Immature natural killer cell (primary cell): Measurements from ENCODE around the gene OSBPL2. TPM values are rescaled to one million over a fixed set of nuclear protein-coding genes. Genes with fewer than 3 reads are reported as not detected.

ENCODE experiments used
- DNase-seq, 3 donors: peaks; one replicate each; pipeline ENCODE4 v3.0.0; 2022; ENCODE audit warnings: mixed read lengths in 1 of 3
- H3K27ac Mint-ChIP-seq, 6 donors: one replicate each; pipeline ENCODE4 v1.8.0; 2020; ENCODE audit warnings: mixed read lengths in 6 of 6, mild to moderate bottlenecking in 5 of 6, inconsistent platforms in 4 of 6, moderate library complexity in 3 of 6
- H3K27me3 Mint-ChIP-seq, 3 donors: one replicate each; pipeline ENCODE4 v1.8.0; 2020 to 2021; ENCODE audit warnings: low read depth in 3 of 3, mild to moderate bottlenecking in 3 of 3, mixed read lengths in 3 of 3, moderate library complexity in 3 of 3, inconsistent platforms in 1 of 3
- H3K36me3 Mint-ChIP-seq, 3 donors: one replicate each; pipeline ENCODE4 v1.8.0; 2020; ENCODE audit warnings: mixed read lengths in 3 of 3, inconsistent platforms in 2 of 3, mild to moderate bottlenecking in 2 of 3
- H3K4me1 Mint-ChIP-seq, 2 donors: one replicate each; pipeline ENCODE4 v1.8.0; 2020; ENCODE audit warnings: inconsistent platforms in 2 of 2, mild to moderate bottlenecking in 2 of 2, mixed read lengths in 2 of 2, moderate library complexity in 1 of 2
- H3K4me3 Mint-ChIP-seq, 5 donors: one replicate each; pipeline ENCODE4 v1.8.0; 2020; ENCODE audit warnings: mild to moderate bottlenecking in 5 of 5, mixed read lengths in 5 of 5, inconsistent platforms in 3 of 5, moderate library complexity in 3 of 5
- H3K9me3 Mint-ChIP-seq, 6 donors: one replicate each; pipeline ENCODE4 v1.8.0; 2020; ENCODE audit warnings: mild to moderate bottlenecking in 6 of 6, mixed read lengths in 6 of 6, inconsistent platforms in 4 of 6, moderate library complexity in 3 of 6
- polyA plus RNA-seq, 3 donors: library from polyadenylated mRNA; unstranded; fragments of 300-500 nt; fragmentation: Illumina TruSeq; gene quantifications; one replicate each; pipeline ENCODE4 v1.2.3, GENCODE V29; 2021

The OSBPL2 gene
- polyA plus RNA-seq, 3 donors from 2014 or later, result 17.9 to 45.2 (median 24.5) TPM

DNA sequence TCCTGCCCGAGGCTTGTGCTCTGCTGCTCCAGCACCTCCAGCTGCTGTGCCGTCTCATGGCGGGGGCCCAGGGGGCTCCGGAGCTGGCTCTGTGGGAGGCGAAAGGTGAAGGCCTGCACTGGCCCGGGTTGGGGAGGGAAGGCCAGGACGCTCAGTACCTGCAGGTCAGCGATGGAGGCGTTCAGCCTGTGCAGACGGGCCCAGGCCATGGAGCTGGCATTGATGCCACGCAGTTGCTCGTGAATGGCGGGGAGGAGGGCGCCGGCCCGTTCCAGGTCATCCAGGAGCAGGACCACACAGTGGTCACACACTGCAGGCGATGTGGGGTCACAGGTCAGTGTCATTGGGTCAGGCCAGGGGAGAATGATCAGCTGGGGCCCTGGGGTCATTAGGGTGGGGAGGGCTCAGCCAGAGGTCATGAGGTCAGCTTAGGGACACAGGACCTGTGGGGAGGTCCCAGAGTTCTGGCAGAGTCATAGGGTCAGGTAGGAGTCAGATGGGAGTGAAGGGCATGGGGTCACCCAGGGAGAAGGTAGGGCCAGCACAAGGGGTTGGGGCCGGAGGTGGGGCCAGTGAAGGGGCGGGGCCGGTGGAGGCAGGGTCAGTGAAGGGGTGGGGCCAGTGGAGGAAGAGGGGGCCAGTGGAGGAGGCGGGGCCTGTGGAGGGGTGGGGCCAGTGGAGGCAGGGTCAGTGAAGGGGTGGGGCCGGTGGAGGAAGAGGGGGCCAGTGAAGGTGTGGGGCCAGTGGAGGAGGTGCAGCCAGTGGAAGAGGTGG, 82.4 kb downstream of the OSBPL2 start:
- Mint-ChIP-seq H3K9me3 (no peaks in the 10 kb centered on the region), H3K4me3 (no peak overlapping the region), H3K27me3 (peaks cover 0 to 8% (median 0%) of the 10 kb centered on the region in 3 donors), H3K27ac (peak overlapping the region in 2 of 6 donors; percentile 36 to 39), H3K4me1 (no peaks in the 10 kb centered on the region), H3K36me3 (no peaks in the 10 kb centered on the region)
- DNase-seq, result peak in 1 of 3 donors; percentile 10

DNA sequence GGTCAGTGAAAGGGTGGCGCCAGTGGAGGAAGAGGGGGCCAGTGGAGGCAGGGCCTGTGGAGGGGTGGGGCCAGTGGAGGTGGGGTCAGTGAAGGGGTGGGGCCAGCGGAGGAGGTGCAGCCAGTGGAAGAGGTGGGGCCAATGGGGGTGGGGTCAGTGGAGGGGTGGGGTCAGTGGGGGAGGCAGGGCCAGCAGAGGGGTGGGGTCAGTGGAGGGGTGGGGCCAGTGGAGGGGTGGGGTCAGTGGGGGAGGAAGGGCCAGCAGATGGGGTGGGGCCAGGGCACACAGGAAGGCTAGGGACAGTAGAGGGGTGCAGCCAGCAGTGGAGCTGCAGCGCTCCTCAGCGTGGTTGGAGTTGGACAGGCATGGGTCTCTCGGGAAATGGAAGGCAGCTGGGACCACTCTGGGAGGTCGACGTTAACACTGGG, 83.2 kb downstream of the OSBPL2 start:
- H3K9me3 Mint-ChIP-seq, result no peaks in the 10 kb centered on the region
- H3K4me3 Mint-ChIP-seq, result no peak overlapping the region
- H3K4me1 Mint-ChIP-seq, result no peaks in the 10 kb centered on the region
- H3K27me3 Mint-ChIP-seq, result peaks cover 0 to 8% (median 0%) of the 10 kb centered on the region in 3 donors
- H3K36me3 Mint-ChIP-seq, result no peaks in the 10 kb centered on the region
- H3K27ac Mint-ChIP-seq, result no peak overlapping the region
- DNase-seq, result peak in 1 of 3 donors; percentile 19

DNA sequence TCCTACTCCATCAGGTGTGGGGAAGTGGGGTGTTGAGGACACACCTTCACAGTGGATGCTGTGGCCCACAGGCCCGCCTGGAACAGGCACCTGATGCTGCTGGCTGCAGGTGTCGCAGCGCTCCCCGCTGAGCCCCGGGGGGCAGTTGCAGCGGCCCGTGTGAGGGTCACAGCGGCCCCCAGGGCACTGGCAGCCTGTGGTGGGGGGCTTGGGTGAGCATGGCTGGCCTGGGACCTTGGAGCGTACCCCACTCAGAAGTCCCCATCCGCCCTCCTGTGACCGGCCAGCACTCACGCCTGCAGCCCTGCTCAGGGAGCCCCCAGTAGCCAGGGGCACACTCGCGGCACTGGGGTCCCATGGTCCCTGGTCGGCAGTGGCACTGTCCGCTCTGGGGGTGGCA, 83.7 kb downstream of the OSBPL2 start:
- DNase-seq, result no peak
- Mint-ChIP-seq H3K36me3 (no peaks in the 10 kb centered on the region), H3K4me1 (no peaks in the 10 kb centered on the region), H3K9me3 (no peaks in the 10 kb centered on the region), H3K27ac (no peak overlapping the region), H3K27me3 (peaks cover 0 to 8% (median 0%) of the 10 kb centered on the region in 3 donors), H3K4me3 (no peak overlapping the region)

DNA sequence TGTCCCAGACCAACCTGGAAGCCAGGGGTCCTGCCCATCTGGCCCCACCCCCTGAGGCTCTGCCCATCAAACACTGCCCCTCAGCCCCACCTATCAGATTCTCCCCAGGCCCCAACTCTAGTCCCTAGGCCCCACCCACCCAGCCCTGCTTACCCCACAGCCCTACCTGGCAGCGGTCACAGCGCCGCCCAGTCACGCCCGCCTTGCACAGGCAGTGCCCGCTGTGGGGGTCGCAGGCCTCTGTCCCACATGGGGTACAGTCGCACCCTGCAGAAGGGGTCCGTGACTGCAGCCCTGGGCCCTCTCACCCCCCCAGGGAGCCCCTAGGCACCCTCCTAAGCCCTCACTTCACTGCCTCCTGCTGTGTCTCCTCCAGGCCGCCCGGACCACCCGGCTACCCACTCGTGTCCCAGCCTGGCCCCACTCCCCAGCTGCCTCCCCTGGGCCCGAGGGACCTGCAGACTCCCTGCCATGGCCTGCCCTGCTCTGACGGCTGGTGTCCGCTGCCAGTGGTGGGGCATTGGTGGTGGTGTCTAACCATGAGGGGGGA, 84.2 kb downstream of the OSBPL2 start:
- Mint-ChIP-seq H3K4me1 (no peaks in the 10 kb centered on the region), H3K9me3 (no peaks in the 10 kb centered on the region), H3K4me3 (no peak overlapping the region), H3K27ac (no peak overlapping the region), H3K27me3 (peaks cover 0 to 8% (median 0%) of the 10 kb centered on the region in 3 donors), H3K36me3 (no peaks in the 10 kb centered on the region)
- no peak for DNase-seq

DNA sequence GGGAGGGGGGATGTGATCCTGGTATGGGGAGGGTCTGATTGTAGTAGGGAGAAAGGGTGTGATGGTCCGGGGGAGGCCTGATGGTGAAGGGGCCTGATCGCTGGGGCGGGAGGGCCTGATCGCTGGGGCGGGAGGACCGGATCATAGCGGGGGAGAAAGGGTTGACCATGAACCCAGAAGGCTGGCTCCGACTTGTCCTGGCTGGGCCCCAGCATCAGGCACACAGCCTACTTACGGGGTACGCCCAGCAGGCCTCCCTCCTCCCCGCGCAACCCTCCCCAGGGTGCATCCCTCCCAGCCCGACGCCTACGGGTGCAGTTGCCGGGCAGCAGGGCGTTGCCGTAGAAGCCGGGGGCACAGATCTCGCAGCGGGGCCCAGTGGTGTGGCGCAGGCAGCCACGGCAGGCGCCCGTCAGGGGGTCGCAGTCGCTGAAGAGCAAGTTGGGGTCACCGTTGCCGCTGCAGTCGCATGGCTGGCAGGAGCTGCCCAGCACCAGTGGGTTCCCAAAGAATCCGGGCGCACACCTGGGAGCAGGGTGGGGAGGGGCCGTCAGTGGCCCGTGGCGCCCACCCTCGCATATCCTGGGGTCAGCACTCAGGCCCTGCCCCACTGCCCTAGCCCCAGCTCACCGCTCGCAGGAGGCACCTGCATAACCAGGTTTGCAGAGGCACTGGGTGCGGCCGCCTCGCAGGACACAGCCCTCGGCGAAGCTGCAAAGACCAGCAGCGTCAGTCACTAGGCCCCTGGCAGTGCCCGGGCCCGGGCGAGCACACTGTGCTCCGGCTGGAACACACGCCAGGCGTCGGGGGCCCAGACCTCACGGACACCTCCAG, 85.0 kb downstream of the OSBPL2 start:
- Mint-ChIP-seq H3K27me3 (peaks cover 0 to 8% (median 0%) of the 10 kb centered on the region in 3 donors), H3K4me3 (no peak overlapping the region), H3K9me3 (no peaks in the 10 kb centered on the region), H3K27ac (no peak overlapping the region), H3K4me1 (no peaks in the 10 kb centered on the region), H3K36me3 (no peaks in the 10 kb centered on the region)
- DNase-seq, result no peak

DNA sequence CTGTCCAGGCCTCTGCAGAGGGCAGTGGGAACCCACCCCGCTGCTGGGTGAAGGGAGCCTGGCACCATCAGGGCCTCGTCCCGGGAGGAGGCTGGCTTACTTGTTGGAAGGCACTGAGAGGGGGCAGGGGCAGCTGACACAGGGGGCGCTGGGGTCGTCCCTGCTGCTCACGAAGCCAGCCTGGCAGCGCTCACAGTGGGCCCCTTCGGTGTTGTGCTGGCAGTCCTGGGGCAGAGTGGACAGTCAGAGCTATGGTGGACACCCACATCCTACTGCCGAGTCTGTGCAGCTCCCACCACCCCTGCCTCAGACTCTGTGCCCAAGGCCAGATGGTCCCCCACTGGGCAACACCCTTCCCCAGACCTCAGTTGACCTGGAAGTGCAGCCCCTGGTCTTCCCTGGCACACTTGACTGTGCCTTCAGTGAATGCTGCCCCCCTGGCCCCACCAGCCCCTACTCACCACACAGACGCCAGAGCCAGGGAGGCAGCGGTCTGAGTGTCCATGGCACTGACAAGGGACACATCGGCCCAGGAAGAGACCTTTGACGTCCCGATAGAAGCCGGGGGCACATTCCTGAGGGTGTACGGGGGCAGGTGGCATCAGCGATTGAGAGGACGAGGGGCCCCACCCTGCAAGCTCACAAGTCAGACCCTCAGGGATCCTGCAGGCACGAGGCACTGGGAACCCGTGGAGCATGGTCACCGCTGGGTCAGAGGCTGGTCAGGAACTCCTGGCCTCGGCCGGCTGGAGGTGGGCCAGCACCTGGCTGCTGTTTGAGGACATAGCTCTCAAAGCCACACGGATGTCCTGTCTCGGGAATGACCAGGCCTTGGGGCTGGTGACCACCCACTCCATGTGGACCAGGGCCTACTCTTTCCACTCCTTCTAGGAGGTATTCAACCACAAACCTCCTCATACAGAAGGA, 85.9 kb downstream of the OSBPL2 start:
- Mint-ChIP-seq H3K27ac (no peak overlapping the region), H3K4me3 (no peak overlapping the region), H3K9me3 (no peaks in the 10 kb centered on the region), H3K36me3 (no peaks in the 10 kb centered on the region), H3K27me3 (peaks cover 0 to 6% (median 0%) of the 10 kb centered on the region in 3 donors), H3K4me1 (no peaks in the 10 kb centered on the region)
- no peak for DNase-seq

DNA sequence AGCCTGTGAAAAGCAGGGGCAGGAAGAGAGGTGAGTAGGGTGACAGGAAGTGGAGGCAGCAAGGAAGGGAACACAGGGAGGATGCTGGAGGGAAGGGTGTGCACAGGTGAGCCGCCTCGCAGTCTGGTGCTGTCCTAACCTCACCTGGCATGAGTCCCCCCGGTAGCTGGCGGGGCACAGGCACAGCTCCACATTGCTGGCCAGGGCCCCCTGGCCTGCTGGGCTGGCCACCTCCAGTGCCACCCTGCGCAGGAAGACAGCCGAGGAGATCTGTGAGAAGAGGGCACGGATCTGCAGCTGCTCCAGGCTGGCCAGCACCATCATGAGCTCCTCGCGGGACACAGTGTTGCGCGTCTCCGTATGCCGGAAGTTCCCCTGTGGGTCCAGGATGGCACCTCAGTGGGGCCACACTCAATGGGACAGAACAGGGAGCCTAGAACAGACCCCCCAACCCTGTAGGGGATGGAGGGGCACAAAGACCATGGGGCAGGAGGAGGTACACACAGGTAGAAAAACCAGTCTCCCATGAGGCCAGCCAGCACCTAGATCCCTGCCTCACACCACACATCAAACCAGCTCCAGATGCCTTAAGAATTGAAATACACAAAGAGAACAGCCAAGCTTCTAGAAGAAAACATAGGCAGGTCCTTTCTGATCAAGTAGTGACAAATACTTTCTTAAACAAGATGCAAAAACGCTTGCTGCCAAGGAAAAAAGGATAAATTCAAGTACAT, 87.0 kb downstream of the OSBPL2 start:
- Mint-ChIP-seq H3K27ac (no peak overlapping the region), H3K27me3 (peaks cover 0 to 2% (median 0%) of the 10 kb centered on the region in 3 donors), H3K36me3 (no peaks in the 10 kb centered on the region), H3K9me3 (no peaks in the 10 kb centered on the region), H3K4me3 (no peak overlapping the region), H3K4me1 (no peaks in the 10 kb centered on the region)
- no peak for DNase-seq

DNA sequence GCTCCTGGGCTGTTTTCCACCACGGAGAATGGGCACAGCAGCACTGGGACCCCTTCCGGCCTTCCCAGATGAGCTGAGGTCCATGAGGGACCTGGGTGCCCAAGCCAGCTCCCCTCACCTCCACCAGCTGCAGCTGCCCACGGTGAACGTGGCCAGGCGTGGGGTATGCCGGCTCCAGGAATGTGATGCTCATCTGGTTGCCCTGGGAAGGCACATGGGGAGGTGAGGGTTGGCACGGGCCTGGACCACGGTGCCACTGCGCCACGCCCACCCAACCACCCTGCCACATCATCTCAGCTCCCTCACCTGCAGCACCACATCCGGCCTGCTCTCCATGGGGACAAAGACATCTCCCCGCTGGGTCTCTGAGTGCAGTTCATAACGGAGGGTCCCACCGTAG, 88.2 kb downstream of the OSBPL2 start:
- Mint-ChIP-seq H3K27ac (no peak overlapping the region), H3K4me3 (no peak overlapping the region), H3K9me3 (peaks cover 0 to 1% (median 0%) of the 10 kb centered on the region in 6 donors), H3K4me1 (no peaks in the 10 kb centered on the region), H3K36me3 (no peaks in the 10 kb centered on the region), H3K27me3 (peaks cover 0 to 2% (median 0%) of the 10 kb centered on the region in 3 donors)
- DNase-seq, result no peak

DNA sequence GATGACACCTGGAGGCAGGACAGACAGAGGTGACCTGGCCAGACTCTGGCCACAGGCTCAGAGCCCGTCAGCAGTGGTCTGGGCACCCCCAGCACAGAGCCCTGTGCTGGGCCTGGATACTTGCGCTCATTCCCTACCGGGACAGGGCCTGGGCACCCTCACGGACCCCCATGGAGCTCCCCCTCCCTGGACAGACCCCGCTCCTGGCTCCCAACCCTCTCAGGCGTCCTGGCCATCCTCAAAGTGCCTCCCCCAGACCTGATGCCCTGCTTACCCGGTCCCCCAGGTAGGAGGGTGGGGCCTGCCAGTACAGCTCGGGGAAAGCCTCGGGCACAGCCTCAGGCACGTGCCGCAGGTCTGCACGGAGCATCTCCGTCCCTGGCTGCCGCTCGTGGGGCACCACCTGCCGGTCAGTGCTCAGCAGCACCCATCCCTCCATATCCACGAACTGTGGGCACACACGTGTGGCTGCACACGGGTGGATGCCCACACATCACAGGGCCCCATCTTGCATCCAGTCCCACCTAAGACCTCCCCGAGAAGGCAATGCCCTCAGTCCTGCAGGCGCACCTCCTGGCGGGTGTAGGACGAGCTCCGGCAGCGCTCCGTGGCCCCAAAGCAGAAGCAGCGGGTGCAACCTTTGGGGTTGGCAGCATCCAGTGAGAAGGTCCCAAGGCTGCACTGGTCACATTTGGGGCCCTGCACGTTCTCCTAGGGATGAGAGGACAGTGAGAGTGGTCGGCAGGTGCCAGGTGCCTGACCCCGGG, 88.8 kb downstream of the OSBPL2 start:
- peaks cover 0 to 1% (median 0%) of the 10 kb centered on the region in 6 donors for H3K9me3 Mint-ChIP-seq

DNA sequence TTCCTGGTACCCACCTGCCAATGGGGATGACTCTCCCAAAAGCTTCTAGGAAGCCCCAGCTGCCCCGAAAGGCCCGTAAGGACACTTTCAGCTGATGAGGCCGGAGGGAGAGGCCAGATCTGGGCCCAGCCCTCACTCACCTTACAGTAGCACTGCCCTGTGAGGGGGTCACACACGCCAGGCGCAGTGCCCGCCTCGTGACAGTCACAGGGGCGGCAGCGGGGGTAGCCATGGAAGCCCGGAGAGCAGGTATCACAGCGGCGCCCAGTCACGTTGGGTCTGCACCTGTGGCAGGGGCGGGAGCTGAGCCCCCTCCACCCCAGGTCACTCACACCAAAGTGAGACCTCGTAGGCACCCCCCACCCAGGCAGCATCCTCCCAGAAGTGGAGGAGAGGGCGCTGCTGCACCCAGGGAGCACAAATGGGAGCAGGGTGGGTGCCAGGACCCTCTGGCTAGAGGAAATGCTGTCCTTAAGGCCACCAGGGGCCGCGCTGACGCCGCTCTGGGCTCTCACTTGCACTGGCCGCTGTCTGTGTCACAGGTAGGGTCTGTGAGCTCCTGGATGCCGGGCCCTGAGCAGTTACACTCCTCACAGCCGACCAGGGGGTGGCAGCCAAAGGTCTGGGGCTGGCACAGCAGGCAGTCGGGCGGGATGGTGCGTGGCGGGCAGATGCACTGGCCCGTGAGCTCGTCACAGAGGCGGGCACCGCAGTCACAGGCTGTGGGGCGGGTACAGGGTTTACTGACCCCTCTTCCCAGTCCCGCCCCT, 89.6 kb downstream of the OSBPL2 start:
- Mint-ChIP-seq H3K36me3 (no peaks in the 10 kb centered on the region), H3K27me3 (no peaks in the 10 kb centered on the region), H3K27ac (no peak overlapping the region), H3K9me3 (peaks cover 0 to 1% (median 0%) of the 10 kb centered on the region in 6 donors), H3K4me1 (no peaks in the 10 kb centered on the region), H3K4me3 (no peak overlapping the region)
- no peak for DNase-seq

More for the DNA sequence above, 88.8 kb downstream of the OSBPL2 start:
- no peak for DNase-seq
- H3K36me3 Mint-ChIP-seq, result no peaks in the 10 kb centered on the region
- H3K27ac Mint-ChIP-seq, result no peak overlapping the region
- H3K4me1 Mint-ChIP-seq, result no peaks in the 10 kb centered on the region
- H3K4me3 Mint-ChIP-seq, result no peak overlapping the region
- no peaks in the 10 kb centered on the region for H3K27me3 Mint-ChIP-seq

DNA sequence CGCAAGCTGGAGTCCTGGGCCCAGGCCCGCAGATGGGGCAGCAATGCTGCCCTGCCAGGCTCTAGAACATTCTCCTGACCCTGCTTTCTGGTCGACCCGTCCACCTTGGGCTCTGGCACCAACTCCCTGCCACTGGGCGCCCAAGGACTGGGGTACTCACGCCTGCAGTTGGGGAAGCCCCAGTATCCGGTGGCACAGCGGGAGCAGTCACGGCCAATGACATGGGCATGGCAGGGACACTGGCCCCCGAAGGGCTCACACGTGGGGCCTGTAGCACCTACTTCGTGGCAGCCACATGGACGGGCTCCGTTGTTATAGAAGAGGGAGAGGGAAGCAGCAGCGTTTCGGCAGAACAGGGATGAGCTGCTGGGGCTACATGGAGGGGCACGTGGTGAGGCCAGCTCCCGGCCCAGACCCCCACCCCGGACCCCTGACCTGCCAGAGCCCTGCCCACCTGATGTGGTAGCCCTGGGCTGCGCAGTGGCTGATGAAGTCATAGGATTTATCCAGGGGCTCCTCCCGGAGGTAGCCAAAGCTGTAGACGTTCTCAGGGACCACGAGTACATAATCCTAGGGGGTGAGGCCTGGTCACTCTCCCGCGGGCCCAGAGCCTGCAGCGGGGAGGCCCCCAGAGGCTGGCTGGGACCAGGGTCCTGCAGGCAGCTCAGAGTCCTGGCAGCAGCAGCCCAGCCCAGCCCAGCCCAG, 90.5 kb downstream of the OSBPL2 start:
- no peak overlapping the region for H3K4me3 Mint-ChIP-seq
- peaks cover 0 to 1% (median 0%) of the 10 kb centered on the region in 6 donors for H3K9me3 Mint-ChIP-seq
- H3K36me3 Mint-ChIP-seq, result no peaks in the 10 kb centered on the region
- no peaks in the 10 kb centered on the region for H3K27me3 Mint-ChIP-seq
- no peak for DNase-seq
- H3K4me1 Mint-ChIP-seq, result no peaks in the 10 kb centered on the region
- H3K27ac Mint-ChIP-seq, result no peak overlapping the region
